ENCODE data around the gene DYNLRB1.

DYNLRB1 gene

DNA sequence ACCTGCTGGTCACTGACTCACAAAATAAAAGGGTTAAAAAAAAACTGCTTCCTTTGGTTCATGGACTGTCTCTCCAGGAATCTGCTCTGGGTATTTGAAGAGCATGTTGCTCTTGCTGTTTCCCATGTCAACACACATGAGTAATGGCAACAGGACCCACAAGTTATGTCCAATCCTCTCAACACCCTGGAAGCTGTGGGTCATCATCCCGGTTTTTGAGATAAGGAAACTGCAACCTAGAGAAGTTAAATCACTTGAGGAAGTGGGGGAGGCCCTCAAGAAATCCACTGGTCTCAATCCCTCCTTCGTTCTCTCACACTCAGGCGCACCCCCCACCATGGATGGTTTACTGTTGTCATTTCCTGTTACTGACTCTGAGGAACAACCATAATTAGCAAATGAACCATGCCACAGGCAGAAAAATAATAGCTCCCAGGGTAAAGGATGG lies 54.7 kb downstream of the DYNLRB1 start:
- peak overlapping the region in 1 of 3 experiments; percentile 72 for H3K27ac Mint-ChIP-seq
- TF ChIP-seq, protein P1, sequence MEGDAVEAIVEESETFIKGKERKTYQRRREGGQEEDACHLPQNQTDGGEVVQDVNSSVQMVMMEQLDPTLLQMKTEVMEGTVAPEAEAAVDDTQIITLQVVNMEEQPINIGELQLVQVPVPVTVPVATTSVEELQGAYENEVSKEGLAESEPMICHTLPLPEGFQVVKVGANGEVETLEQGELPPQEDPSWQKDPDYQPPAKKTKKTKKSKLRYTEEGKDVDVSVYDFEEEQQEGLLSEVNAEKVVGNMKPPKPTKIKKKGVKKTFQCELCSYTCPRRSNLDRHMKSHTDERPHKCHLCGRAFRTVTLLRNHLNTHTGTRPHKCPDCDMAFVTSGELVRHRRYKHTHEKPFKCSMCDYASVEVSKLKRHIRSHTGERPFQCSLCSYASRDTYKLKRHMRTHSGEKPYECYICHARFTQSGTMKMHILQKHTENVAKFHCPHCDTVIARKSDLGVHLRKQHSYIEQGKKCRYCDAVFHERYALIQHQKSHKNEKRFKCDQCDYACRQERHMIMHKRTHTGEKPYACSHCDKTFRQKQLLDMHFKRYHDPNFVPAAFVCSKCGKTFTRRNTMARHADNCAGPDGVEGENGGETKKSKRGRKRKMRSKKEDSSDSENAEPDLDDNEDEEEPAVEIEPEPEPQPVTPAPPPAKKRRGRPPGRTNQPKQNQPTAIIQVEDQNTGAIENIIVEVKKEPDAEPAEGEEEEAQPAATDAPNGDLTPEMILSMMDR (IDR thresholded peaks at IDR 0.05; ENCODE audit: unreplicated experiment in 3 of 3), result no peak

DNA sequence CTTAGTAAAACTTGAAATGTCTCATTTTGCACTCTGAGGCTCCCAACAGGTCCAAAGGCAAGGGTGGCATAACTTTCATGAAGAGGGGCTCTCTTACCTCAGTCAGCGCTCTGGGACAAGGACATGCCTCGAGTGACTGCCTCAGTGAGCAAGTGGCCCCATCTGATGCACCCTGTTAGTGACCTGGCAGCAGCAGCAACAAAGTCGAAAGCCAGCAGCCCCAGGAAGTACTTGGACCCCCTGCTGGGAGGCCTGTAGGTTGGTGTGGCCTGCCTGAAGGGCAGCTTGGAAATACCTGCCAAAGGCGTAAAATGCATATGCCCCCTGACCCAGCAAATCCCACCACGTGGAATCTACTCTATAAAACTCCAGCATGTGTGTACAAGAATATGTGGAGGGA lies 55.5 kb downstream of the DYNLRB1 start:
- Mint-ChIP-seq H3K36me3 (ENCODE audit: low read depth) (peaks cover 36% of the 10 kb centered on the region), H3K4me3 (no peak overlapping the region), H3K9me3 (no peaks in the 10 kb centered on the region), H3K4me1 (peaks cover 7% of the 10 kb centered on the region), H3K27me3 (ENCODE audit: low read depth) (no peaks in the 10 kb centered on the region), H3K27ac (peak overlapping the region in 1 of 3 experiments; percentile 72)
- TF ChIP-seq, protein P1 (IDR thresholded peaks at IDR 0.05; ENCODE audit: unreplicated experiment in 3 of 3), result no peak

More for the DNA sequence above, 54.7 kb downstream of the DYNLRB1 start:
- Mint-ChIP-seq H3K9me3 (no peaks in the 10 kb centered on the region), H3K4me1 (peaks cover 7% of the 10 kb centered on the region), H3K4me3 (no peak overlapping the region), H3K27me3 (ENCODE audit: low read depth) (no peaks in the 10 kb centered on the region), H3K36me3 (ENCODE audit: low read depth) (peaks cover 36% of the 10 kb centered on the region)

GRCh38 chr20:34573541-34574300 lies 57.5 kb downstream of the DYNLRB1 start:
- no peaks in the 10 kb centered on the region for H3K9me3 Mint-ChIP-seq
- H3K36me3 Mint-ChIP-seq (ENCODE audit: low read depth), result peaks cover 36% of the 10 kb centered on the region
- H3K27ac Mint-ChIP-seq, result no peak overlapping the region
- TF ChIP-seq, protein P1 (IDR thresholded peaks at IDR 0.05; ENCODE audit: unreplicated experiment in 3 of 3), result no peak
- H3K4me3 Mint-ChIP-seq, result no peak overlapping the region
- H3K4me1 Mint-ChIP-seq, result peaks cover 7% of the 10 kb centered on the region
- H3K27me3 Mint-ChIP-seq (ENCODE audit: low read depth), result no peaks in the 10 kb centered on the region

DNA sequence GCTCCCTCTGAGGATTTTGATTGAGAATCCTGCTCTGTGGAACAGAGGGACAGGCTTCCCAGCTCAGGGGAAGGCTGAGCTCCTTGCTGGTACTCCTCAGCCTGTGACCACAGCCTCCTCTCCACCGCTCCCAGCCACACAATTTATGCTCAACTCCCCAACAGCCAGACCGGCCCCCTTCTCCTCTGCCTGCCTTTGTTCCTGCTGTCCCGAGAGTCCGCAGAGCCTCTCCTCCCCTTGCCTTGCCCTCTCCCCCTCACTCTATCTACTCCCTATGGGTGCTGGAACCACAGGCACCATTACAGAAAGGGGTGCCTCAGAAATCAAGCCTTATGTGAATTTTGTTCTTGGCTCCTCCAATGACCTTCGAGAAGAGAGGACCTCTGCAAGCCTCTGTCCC lies 58.2 kb downstream of the DYNLRB1 start:
- no peaks in the 10 kb centered on the region for H3K27me3 Mint-ChIP-seq (ENCODE audit: low read depth)
- TF ChIP-seq, protein P1 (IDR thresholded peaks at IDR 0.05; ENCODE audit: unreplicated experiment in 3 of 3), result no peak
- H3K27ac Mint-ChIP-seq, result no peak overlapping the region
- no peaks in the 10 kb centered on the region for H3K9me3 Mint-ChIP-seq
- peaks cover 36% of the 10 kb centered on the region for H3K36me3 Mint-ChIP-seq (ENCODE audit: low read depth)
- H3K4me1 Mint-ChIP-seq, result peaks cover 7% of the 10 kb centered on the region
- H3K4me3 Mint-ChIP-seq, result no peak overlapping the region

DNA sequence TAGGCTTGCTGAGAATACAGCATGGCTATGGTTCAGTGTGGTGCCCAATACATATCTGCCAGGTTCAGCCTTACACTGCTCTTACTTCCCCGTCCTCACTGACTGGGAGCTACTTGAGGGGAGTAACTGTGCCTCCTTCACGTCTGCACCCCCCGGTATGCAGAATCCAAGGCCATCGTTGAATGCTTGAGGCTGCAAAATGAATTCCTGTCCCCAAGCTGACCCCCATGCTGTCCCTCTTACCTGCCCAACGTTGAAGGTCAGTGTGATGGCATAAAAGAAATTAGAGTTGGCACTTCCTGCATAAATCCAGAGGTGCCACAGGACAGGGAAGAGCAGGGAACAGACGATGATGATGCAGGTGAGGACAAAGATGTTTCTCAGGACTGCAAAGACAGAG lies 58.6 kb downstream of the DYNLRB1 start:
- no peak overlapping the region for H3K4me3 Mint-ChIP-seq
- H3K36me3 Mint-ChIP-seq (ENCODE audit: low read depth), result peaks cover 36% of the 10 kb centered on the region
- H3K27ac Mint-ChIP-seq, result no peak overlapping the region
- TF ChIP-seq, protein P1 (IDR thresholded peaks at IDR 0.05; ENCODE audit: unreplicated experiment in 3 of 3), result no peak
- H3K4me1 Mint-ChIP-seq, result peaks cover 7% of the 10 kb centered on the region
- H3K9me3 Mint-ChIP-seq, result no peaks in the 10 kb centered on the region
- H3K27me3 Mint-ChIP-seq (ENCODE audit: low read depth), result no peaks in the 10 kb centered on the region

- Mint-ChIP-seq H3K9me3 (no peaks in the 10 kb centered on the region), H3K4me1 (peaks cover 7% of the 10 kb centered on the region), H3K27ac (no peak overlapping the region), H3K27me3 (ENCODE audit: low read depth) (no peaks in the 10 kb centered on the region), H3K36me3 (ENCODE audit: low read depth) (peaks cover 36% of the 10 kb centered on the region), H3K4me3 (no peak overlapping the region)
- TF ChIP-seq, protein P1 (IDR thresholded peaks at IDR 0.05; ENCODE audit: unreplicated experiment in 3 of 3), result no peak
Measured at GRCh38 chr20:34575271-34575670, 59.0 kb downstream of the DYNLRB1 start.

Measured in nephron (organoid).